Gastrocnemius medialis (tissue), 4 donors: ENCODE data around the gene RBFA. TPM values are rescaled to one million over a fixed set of nuclear protein-coding genes. Genes with fewer than 3 reads are reported as not detected.
A peak's percentile ranks its signal among the peaks of the same experiment; 100 is the strongest.
"Not testable (repeated sequence)": the region's sequence is repeated elsewhere in the genome, so short reads cannot be mapped to it uniquely, and the experiment has no call there.

Experiments used
- ATAC-seq, 2 donors: fragments of 150-250 bp; one replicate each; pipeline ENCODE4 v1.9.1; 2016
- DNase-seq, 2 donors: peaks; one replicate each; pipeline ENCODE4 v3.0.0-alpha.2; 2019
- H3K27ac ChIP-seq, 4 donors: fragments of 200-600 bp; sonication (generic); 1 replicate in 1 of 4; 2 replicates in 3 of 4; pipeline ENCODE4 v1.5.1; 2016 to 2018; ENCODE audit warnings: mild to moderate bottlenecking in 2 of 4, moderate library complexity in 1 of 4
- H3K27me3 ChIP-seq, 3 donors: fragments of 200-600 bp; sonication (generic) in 2 of 3; 1 replicate in 1 of 3; 2 replicates in 2 of 3; pipeline versions ENCODE4 v1.5.1 to v1.6.0; 2016 to 2019; ENCODE audit warnings: mild to moderate bottlenecking in 1 of 3, moderate library complexity in 1 of 3
- H3K36me3 ChIP-seq, 2 donors: fragments of 200-600 bp; sonication (generic) in 1 of 2; one replicate each; pipeline ENCODE4 v1.5.1; 2017 to 2018
- H3K4me1 ChIP-seq, 2 donors: fragments of 200-600 bp; sonication (generic) in 1 of 2; one replicate each; pipeline ENCODE4 v1.5.1; 2016 to 2017; ENCODE audit warnings: mild to moderate bottlenecking in 2 of 2
- H3K4me3 ChIP-seq, 4 donors: fragments of 200-600 bp; sonication (generic) in 3 of 4; 1 replicate in 1 of 4; 2 replicates in 3 of 4; pipeline ENCODE4 v1.5.1; 2016 to 2019; ENCODE audit warnings: mild to moderate bottlenecking in 2 of 4
- H3K9me3 ChIP-seq, 3 donors: fragments of 200-600 bp; sonication (generic) in 2 of 3; 1 replicate in 1 of 3; 2 replicates in 2 of 3; pipeline ENCODE4 v1.5.1; 2016 to 2019
- POLR2A ChIP-seq, 2 donors: fragments of 450-650 bp; IDR thresholded peaks; one replicate each; pipeline ENCODE4 v1.6.1; 2017; ENCODE audit warnings: antibody characterized with exemption in 2 of 2, mild to moderate bottlenecking in 2 of 2, moderate library complexity in 2 of 2
- in situ Hi-C, 4 donors: fragments of 200-750 bp; cut with MboI; loops; one replicate each; pipeline versions ENCODE4 v1.15.0 to v1.8.0; 2017; ENCODE audit warnings: low sequenced_read_pairs in 4 of 4
- intact Hi-C: fragments of 100-400 bp; cut with DNase I; formaldehyde crosslinking; loops from one replicate; pipeline ENCODE4 v1.15.1; 2023; ENCODE audit warnings: low total_unique reads
- total RNA-seq, 4 donors: library from RNA; depleted of rRNA; stranded (reverse); fragments of >200 nt; gene quantifications; one replicate each; pipeline versions ENCODE4 v1.1.0 to v1.2.3, GENCODE V29; 2016
- TF ChIP-seq, protein P1 (sequence below), 5 experiments: fragments of 450-650 bp in 3 of 5; fragments of 200-600 bp in 2 of 5; sonication (generic) in 2 of 5; IDR thresholded peaks in 4 of 5; conservative IDR thresholded peaks in 1 of 5; 1 replicate in 4 of 5; 2 replicates in 1 of 5; pipeline ENCODE4 v1.5.1; 2016 to 2019; ENCODE audit warnings: antibody characterized with exemption in 5 of 5, mild to moderate bottlenecking in 3 of 5, moderate library complexity in 3 of 5

The RBFA gene
- total RNA-seq, 4 donors from 2014 or later = 26.6 to 37.4 (median 32.3) TPM

DNA sequence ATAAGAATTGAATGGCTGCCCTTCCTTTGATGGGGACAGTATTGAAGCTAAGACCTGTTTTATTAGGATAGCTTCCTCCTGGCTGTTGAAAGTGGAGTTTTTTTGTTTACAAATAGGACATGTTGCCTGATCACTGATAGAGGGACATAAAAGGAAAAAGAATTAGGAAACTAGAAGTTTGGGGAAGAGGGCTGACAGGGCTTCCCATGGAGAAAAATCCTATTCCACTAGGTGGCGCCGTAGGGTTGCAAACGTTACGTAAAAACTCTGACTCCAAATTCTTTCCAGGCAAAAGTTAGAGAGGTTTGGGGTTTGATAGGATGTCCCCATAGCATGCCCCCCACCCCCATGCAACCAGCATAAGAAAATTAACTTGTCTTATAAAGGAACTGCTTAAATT lies 11.1 kb upstream of the RBFA start:
- ATAC-seq (no peak), DNase-seq (no peak)
- no peak overlapping the region for H3K27ac ChIP-seq
- TF ChIP-seq, protein P1, sequence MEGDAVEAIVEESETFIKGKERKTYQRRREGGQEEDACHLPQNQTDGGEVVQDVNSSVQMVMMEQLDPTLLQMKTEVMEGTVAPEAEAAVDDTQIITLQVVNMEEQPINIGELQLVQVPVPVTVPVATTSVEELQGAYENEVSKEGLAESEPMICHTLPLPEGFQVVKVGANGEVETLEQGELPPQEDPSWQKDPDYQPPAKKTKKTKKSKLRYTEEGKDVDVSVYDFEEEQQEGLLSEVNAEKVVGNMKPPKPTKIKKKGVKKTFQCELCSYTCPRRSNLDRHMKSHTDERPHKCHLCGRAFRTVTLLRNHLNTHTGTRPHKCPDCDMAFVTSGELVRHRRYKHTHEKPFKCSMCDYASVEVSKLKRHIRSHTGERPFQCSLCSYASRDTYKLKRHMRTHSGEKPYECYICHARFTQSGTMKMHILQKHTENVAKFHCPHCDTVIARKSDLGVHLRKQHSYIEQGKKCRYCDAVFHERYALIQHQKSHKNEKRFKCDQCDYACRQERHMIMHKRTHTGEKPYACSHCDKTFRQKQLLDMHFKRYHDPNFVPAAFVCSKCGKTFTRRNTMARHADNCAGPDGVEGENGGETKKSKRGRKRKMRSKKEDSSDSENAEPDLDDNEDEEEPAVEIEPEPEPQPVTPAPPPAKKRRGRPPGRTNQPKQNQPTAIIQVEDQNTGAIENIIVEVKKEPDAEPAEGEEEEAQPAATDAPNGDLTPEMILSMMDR (IDR thresholded peaks at IDR 0.05 in 4 of 5, conservative IDR thresholded peaks at IDR 0.05 in 1 of 5) = no peak
- TF ChIP-seq POLR2A (IDR thresholded peaks at IDR 0.05) = no peak
- in situ Hi-C loops (no loop called here), intact Hi-C loops (no loop called here)
- peaks cover 0 to 4% (median 0%) of the 10 kb centered on the region in 3 donors for H3K27me3 ChIP-seq
- no peak overlapping the region for H3K4me3 ChIP-seq
- peaks cover 8 to 44% (median 41%) of the 10 kb centered on the region in 3 donors for H3K9me3 ChIP-seq
- H3K36me3 ChIP-seq = no peaks in the 10 kb centered on the region
- no peaks in the 10 kb centered on the region for H3K4me1 ChIP-seq

GRCh38 chr18:80026363-80026762 lies 7.9 kb upstream of the RBFA start:
- Histone ChIP-seq H3K4me3 (no peak overlapping the region), H3K36me3 (no peaks in the 10 kb centered on the region), H3K27me3 (peaks cover 0 to 3% (median 0%) of the 10 kb centered on the region in 3 donors), H3K4me1 (no peaks in the 10 kb centered on the region), H3K9me3 (peaks cover 8 to 32% (median 29%) of the 10 kb centered on the region in 3 donors), H3K27ac (no peak overlapping the region)
- ATAC-seq (no peak), DNase-seq (no peak)
- TF ChIP-seq, protein P1 (IDR thresholded peaks at IDR 0.05 in 4 of 5, conservative IDR thresholded peaks at IDR 0.05 in 1 of 5) = no peak
- TF ChIP-seq POLR2A (IDR thresholded peaks at IDR 0.05) = no peak
- in situ Hi-C loops (no loop called here), intact Hi-C loops (no loop called here)

DNA sequence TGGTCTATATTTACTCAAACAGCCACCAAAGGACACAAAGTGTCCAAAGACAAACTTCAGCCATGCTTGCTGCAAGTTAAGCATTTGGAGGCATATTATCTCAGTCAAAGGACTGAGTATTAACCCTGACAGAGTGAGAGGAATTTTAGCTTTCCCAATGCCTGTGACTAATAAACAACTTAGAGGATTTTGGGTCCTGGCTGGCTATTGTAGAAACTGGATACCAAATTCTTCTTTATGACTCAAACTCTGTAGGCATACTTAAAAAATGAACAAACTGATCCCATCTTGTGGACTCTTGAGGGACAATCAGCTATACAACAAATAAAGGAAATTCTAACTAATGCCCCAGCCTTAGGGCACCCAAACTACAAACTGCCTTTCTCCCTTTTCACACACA lies 6.5 kb upstream of the RBFA start:
- H3K27me3 ChIP-seq, ATAC-seq, H3K4me1 ChIP-seq, in situ Hi-C loops, intact Hi-C loops, H3K4me3 ChIP-seq, H3K27ac ChIP-seq, H3K36me3 ChIP-seq, DNase-seq: not testable (repeated sequence)
- peaks cover 4 to 18% (median 16%) of the 10 kb centered on the region in 3 donors for H3K9me3 ChIP-seq

DNA sequence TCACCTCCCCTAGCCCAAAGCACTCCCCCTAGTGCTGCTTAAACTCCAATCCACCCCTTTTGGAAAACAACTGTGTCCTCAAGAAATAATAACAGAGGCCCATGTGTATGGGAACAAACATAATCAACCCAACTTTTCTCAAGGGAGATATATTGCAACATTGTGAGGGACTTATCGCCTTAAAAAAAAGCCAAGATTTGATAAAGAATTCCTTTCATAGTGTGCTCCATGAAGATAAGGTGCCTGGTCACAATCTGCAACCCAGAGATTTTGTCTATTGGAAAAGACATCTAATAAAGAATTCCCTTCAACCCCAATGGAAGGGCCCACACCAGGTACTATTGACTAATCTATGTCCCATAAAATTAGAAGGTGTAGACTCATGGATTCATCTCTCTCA lies 4.5 kb upstream of the RBFA start:
- in situ Hi-C loops = loop anchor here in 1 of 4 donors (10.0 kb wide), 1 partner anchor 45 kb away; the partner anchor contains the start of gene TXNL4A
- no peak overlapping the region for H3K4me3 ChIP-seq
- H3K9me3 ChIP-seq = peaks cover 0 to 6% (median 0%) of the 10 kb centered on the region in 3 donors
- ATAC-seq (no peak), DNase-seq (no peak)
- no peaks in the 10 kb centered on the region for H3K36me3 ChIP-seq
- intact Hi-C loops = loop anchor here (10.0 kb wide), 1 partner anchor 525 kb away; no protein-coding TSS in a partner anchor
- peaks cover under 1 to 6% of the 10 kb centered on the region in 2 donors for H3K4me1 ChIP-seq
- TF ChIP-seq POLR2A (IDR thresholded peaks at IDR 0.05) = no peak
- TF ChIP-seq, protein P1 (IDR thresholded peaks at IDR 0.05 in 4 of 5, conservative IDR thresholded peaks at IDR 0.05 in 1 of 5) = no peak
- H3K27me3 ChIP-seq = no peaks in the 10 kb centered on the region
- no peak overlapping the region for H3K27ac ChIP-seq

DNA sequence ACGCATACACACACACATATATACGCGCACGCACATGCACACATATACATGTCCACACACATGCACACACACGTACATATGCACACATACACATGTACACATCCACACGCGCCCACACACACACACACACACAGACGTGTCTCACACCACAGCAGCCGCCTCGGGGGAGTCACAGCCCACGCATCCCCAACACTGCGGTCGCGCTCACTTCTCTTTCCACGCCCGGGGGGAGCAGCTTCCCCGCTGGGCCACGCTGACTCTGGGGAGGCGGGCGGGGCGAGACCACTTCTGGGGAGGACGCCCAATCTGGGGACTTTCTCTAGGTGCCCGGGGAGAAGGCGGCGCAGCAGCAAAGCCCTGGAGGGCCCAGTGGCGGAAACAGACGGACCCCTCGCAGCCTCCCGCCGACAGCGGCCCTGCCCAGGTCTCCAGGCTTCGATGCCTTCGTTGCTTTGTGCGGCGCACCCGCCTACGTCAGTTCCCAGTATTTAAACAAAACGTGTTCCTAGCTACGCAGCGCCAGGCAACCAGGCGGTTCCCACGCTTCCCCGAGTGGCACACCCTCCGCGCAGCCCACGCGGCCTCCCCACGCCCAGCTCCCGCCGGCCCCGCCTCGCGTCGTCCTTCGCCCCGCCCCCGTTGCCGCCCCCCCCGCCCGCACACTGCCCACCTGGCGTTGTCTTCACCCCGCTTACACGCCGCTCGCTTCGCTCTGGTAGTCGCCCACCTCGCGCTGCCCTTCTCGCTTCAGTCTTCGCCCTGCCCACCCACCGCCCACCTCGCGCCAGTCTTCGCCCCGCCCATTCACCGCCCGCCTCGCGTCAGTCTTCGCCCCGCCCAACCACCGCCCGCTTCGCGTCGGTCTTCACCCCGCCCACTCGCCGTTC lies 810 bp upstream of the RBFA start:
- H3K27ac ChIP-seq = peak overlapping the region; percentile 77 to 94 (median 87)
- intact Hi-C loops = loop anchor here (1.0 to 10.0 kb wide), 5 partner anchors 45 to 529 kb away; partner anchors contain the start of genes ADNP2, CTDP1, SLC66A2 and TXNL4A
- no peaks in the 10 kb centered on the region for H3K27me3 ChIP-seq
- peak overlapping the region; percentile 71 to 100 (median 88) for H3K4me3 ChIP-seq
- ATAC-seq = peak in 1 of 2 donors; percentile 49
- H3K4me1 ChIP-seq = peaks cover 12 to 16% of the 10 kb centered on the region in 2 donors
- in situ Hi-C loops = loop anchor here in 1 of 4 donors (10.0 kb wide), 1 partner anchor 49 kb away; the partner anchor contains the start of gene TXNL4A
- peak in 1 of 2 donors; percentile 35 for TF ChIP-seq POLR2A (IDR thresholded peaks at IDR 0.05)
- TF ChIP-seq, protein P1 (IDR thresholded peaks at IDR 0.05 in 4 of 5, conservative IDR thresholded peaks at IDR 0.05 in 1 of 5) = no peak
- no peaks in the 10 kb centered on the region for H3K36me3 ChIP-seq
- no peaks in the 10 kb centered on the region for H3K9me3 ChIP-seq
- peak in 1 of 2 donors; percentile 15 for DNase-seq
